ENCODE data around the gene C1QTNF5. TPM values are rescaled to one million over a fixed set of nuclear protein-coding genes. Genes with fewer than 3 reads are reported as not detected.

Gene C1QTNF5
- total and polyA plus RNA-seq, 2 of the 8 experiments (the other 6 are each of a cell fraction or from before 2014, with no cell fraction given) = 2.2 to 2.7 TPM

DNA sequence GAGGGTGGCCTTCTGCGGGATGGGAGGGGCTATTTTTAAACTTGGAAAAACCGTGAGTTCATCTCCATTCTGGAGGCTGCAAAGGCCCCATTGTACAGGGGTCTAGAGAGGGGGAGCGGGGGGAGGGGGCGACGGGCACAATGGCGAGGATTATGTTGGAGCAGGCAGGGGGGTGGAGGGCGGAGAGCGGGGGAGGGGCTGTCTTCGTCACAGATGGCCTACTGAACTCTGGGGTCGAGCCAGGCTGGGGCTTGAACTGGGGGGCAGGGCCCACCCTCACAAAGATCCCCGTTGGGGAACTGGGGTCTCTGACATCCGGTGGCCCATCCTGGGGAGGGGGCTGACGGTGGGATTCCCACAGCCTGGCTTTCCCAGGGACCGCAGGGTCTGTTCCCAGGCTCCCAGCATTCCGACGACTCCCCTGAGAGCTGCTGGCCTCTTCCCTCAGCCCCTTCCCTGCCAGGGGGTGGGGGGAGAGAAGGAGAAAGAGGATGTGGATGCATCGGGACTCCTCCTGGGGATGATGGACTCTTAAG, 20.4 kb downstream of the C1QTNF5 start (continued):
- TF ChIP-seq EGR1 (IDR thresholded peaks at IDR 0.05; ENCODE audit: borderline replicate concordance, low read depth, low read length) (no peak), SP4 (IDR thresholded peaks at IDR 0.05; ENCODE audit: low read length) (no peak)

Data from H1 (cell line).